Right cardiac atrium (tissue), 5 donors: ENCODE results near the gene ZNF366. TPM values are rescaled to one million over a fixed set of nuclear protein-coding genes. Genes with fewer than 3 reads are reported as not detected.
A peak's percentile ranks its signal among the peaks of the same experiment; 100 is the strongest.

Source experiments
- ATAC-seq, 2 donors: fragments of 200-7000 bp; cut with Tn5 transposase; one replicate each; pipeline versions ENCODE4 v1.8.0 to v1.9.1; 2020; ENCODE audit warnings: moderate library complexity in 2 of 2, mild to moderate bottlenecking in 1 of 2
- DNase-seq, 3 donors: peaks; one replicate each; pipeline ENCODE4 v3.0.0-alpha.2; 2020
- H3K27ac ChIP-seq: one replicate; pipeline ENCODE4 v1.5.1; 2013; ENCODE audit warnings: mild to moderate bottlenecking, low read length, control low read depth, moderate library complexity
- H3K27me3 ChIP-seq: one replicate; pipeline ENCODE4 v1.6.1; 2013; ENCODE audit not compliant: control insufficient read depth, insufficient read depth
- H3K4me1 ChIP-seq: one replicate; pipeline ENCODE4 v1.6.1; 2013; ENCODE audit warnings: low read length; ENCODE audit not compliant: control insufficient read depth, insufficient read depth
- H3K4me3 ChIP-seq: one replicate; pipeline ENCODE4 v1.5.1; 2013; ENCODE audit warnings: low read length, control low read depth
- H3K9me3 ChIP-seq: one replicate; pipeline ENCODE4 v1.6.1; 2013; ENCODE audit warnings: low read length; ENCODE audit not compliant: control insufficient read depth
- WGBS: extraction: QIAGEN DNeasy Blood & Tissue Kit; methylation state at CpG from one replicate; pipeline ENCODE4 v1.1.7; 2013; 5-methylcytosine and 5-hydroxymethylcytosine counted together
- intact Hi-C, 4 donors: fragments of 100-400 bp; cut with DNase I; formaldehyde crosslinking; loops; one replicate each; pipeline versions ENCODE4 v1.11.0 to v1.14.0; 2022 to 2023
- polyA plus RNA-seq: library from polyadenylated mRNA; stranded (reverse); fragments of 200-250 nt; gene quantifications from one replicate; pipeline ENCODE4 v1.2.3, GENCODE V29; 2013
- total RNA-seq, 4 donors: library from RNA; stranded (reverse); fragmentation: NEBNext Ultra II Directional; extraction: Animal tissue kit (Norgen Biotek cat#: 25700); gene quantifications; one replicate each; pipeline ENCODE4 v1.2.1, GENCODE V29; 2021
- donor health status: healthy with polysubstance abuse.
- donor health status: DM: no; HTN: yes; CAD: no.
- donor health status: DM: no; HTN: no; CAD: no.
- donor health status: DM: no; HTN: yes; CAD: no; lungs with severe emphysema.
- donor health status: DM: yes; HTN: yes; CAD: no.

ZNF366 gene
- total and polyA plus RNA-seq, 5 donors: 2.5 to 8.1 (median 5.4) TPM

DNA sequence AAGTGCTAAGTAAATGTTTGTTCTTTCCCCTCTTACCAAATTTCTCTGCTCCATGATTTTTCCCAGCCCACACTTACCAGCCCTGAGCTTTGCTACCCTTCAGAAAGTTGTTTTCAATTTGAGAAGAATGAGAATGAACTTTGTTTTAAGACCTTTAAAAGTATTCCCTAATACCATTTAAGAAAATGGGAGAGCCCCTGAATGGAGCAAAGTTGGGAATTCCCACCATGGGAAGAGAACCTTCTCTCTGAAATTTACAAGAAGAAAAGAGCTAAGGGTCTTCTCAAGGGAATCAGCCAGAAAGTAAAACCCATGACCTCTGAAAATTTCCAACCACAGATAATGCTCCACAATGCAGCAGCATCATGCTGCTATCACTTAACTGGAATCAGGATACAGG is 17.7 kb downstream of the ZNF366 start:
- no peak for DNase-seq
- no peaks in the 10 kb centered on the region for H3K9me3 ChIP-seq
- H3K27me3 ChIP-seq: no peaks in the 10 kb centered on the region
- no peak for ATAC-seq
- no peak overlapping the region for H3K4me3 ChIP-seq
- H3K4me1 ChIP-seq: peaks cover 5% of the 10 kb centered on the region
- intact Hi-C loops: no loop called here
- no peak overlapping the region for H3K27ac ChIP-seq

DNA sequence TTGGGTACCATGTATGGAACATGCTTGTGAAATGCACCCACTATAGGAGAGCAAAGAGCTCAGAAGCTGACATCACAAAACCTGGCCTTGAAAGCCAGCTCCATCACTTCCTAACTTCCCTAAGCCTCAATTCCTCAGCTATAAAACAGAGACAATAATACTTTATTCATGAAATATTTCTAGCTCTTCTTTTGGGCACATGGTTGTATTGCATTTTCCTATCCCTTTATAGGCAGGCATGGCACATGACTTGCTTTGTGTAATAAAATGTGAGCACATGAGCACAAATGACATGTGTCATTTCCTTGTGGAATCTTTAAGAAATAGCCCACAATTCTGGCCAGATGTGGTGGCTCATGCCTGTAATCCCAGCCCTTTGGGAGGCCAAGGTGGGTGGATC is 18.5 kb downstream of the ZNF366 start:
- no peak overlapping the region for H3K4me3 ChIP-seq
- no peak for ATAC-seq
- no peaks in the 10 kb centered on the region for H3K9me3 ChIP-seq
- H3K27ac ChIP-seq: no peak overlapping the region
- intact Hi-C loops: no loop called here
- H3K27me3 ChIP-seq: no peaks in the 10 kb centered on the region
- DNase-seq: no peak
- H3K4me1 ChIP-seq: peaks cover 5% of the 10 kb centered on the region

DNA sequence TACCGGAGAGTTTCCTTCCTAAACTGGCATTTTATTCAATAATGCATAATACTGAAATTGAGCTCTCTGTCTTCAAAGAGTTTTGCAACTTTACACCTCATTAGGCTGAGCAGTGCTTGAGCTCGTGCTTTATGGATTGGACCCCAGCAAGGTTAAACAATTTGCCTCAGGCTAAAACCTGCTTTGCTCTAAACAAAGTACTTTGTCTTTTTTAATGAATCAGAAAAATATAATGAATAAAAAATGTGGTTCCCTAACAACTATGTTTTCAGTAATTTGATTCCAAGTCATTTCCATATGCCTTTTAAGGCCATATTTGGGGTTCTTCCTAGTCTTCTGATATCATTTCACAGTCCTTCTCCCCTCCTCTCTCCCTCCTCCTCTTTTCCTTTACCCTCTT is 20.0 kb downstream of the ZNF366 start:
- Histone ChIP-seq H3K4me1 (peaks cover 5% of the 10 kb centered on the region), H3K27ac (no peak overlapping the region), H3K9me3 (no peaks in the 10 kb centered on the region), H3K4me3 (no peak overlapping the region), H3K27me3 (no peaks in the 10 kb centered on the region)
- DNase-seq (no peak), ATAC-seq (no peak)
- 94% methylated on average over 2 of the region's 2 CpGs for WGBS
- intact Hi-C loops: no loop called here

DNA sequence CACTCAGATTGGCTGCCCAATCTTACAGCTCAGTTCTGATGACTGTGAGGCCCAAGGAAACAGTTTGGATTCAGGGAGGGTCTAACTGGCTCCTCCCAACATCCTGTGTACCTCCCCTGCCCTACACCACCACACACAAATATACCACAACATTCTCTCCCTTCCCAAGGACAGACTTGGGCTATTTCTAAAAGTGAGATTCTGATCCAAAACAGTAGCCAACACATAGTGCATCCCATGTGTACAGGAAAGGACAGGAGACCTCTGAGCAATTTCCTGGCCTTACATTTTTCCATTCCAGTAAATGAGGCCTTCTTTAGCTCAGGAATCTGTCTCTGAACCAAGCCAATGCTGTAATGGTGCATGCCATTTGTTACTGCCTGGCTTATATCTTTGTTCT is 20.8 kb downstream of the ZNF366 start:
- H3K4me1 ChIP-seq: peaks cover 5% of the 10 kb centered on the region
- H3K27ac ChIP-seq: no peak overlapping the region
- no peaks in the 10 kb centered on the region for H3K9me3 ChIP-seq
- intact Hi-C loops: no loop called here
- H3K4me3 ChIP-seq: no peak overlapping the region
- DNase-seq (no peak), ATAC-seq (peak; percentile 64 to 92)
- no peaks in the 10 kb centered on the region for H3K27me3 ChIP-seq

- peaks cover 5% of the 10 kb centered on the region for H3K4me1 ChIP-seq
- no peaks in the 10 kb centered on the region for H3K9me3 ChIP-seq
- 75% methylated on average over 6 of the region's 6 CpGs for WGBS
- no peak for ATAC-seq
- no peak for DNase-seq
- H3K27me3 ChIP-seq: no peaks in the 10 kb centered on the region
- intact Hi-C loops: no loop called here
- H3K4me3 ChIP-seq: no peak overlapping the region
- no peak overlapping the region for H3K27ac ChIP-seq
Observed at GRCh38 chr5:72485430-72485974, 21.7 kb downstream of the ZNF366 start.

DNA sequence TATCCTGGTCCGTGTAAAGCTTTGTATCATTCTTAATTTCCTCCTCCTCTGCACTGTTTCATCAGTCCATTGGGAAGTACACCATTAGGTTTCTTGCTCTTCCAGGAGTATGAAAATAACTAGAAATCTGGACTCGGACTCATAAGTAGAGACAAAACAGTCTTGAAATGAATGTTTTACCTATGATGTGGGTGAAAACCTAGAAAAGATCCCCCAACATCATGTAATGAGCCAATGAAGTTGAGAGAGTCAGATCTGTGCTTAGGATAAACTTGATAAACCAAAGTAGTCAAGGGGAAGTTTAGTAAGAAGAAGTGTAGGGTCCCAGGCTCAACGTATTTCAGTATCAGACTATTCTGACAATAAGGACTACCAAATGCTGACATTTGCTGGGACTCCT is 25.2 kb downstream of the ZNF366 start:
- intact Hi-C loops: no loop called here
- Histone ChIP-seq H3K4me1 (peaks cover 5% of the 10 kb centered on the region), H3K27me3 (no peaks in the 10 kb centered on the region), H3K4me3 (no peak overlapping the region), H3K9me3 (no peaks in the 10 kb centered on the region), H3K27ac (no peak overlapping the region)
- no peak for ATAC-seq
- 78% methylated on average over 3 of the region's 3 CpGs for whole genome bisulfite sequencing
- DNase-seq: no peak

DNA sequence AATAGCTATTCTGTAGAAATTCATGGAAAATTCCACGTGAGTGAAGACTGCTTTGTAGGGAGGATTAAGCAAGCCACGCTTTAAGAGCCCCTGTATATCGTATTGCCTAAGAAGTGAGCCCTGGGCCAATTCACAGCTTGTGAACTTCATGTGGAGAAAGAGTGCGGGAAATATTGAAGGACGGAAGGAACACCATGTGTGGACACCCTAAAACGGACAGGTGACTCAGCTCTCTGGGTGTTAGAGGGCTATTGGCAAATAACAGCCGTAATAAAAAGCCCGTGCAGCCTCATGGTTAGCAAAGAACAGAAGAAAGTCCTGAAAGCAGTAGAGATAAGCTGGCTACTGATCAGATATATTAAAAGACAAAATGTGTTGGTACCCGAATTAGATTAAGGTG is 26.4 kb downstream of the ZNF366 start:
- H3K27ac ChIP-seq: no peak overlapping the region
- H3K9me3 ChIP-seq: no peaks in the 10 kb centered on the region
- peaks cover 2% of the 10 kb centered on the region for H3K4me1 ChIP-seq
- ATAC-seq (no peak), DNase-seq (no peak)
- intact Hi-C loops: no loop called here
- WGBS: 87% methylated on average over 9 of the region's 9 CpGs
- no peak overlapping the region for H3K4me3 ChIP-seq
- H3K27me3 ChIP-seq: no peaks in the 10 kb centered on the region

DNA sequence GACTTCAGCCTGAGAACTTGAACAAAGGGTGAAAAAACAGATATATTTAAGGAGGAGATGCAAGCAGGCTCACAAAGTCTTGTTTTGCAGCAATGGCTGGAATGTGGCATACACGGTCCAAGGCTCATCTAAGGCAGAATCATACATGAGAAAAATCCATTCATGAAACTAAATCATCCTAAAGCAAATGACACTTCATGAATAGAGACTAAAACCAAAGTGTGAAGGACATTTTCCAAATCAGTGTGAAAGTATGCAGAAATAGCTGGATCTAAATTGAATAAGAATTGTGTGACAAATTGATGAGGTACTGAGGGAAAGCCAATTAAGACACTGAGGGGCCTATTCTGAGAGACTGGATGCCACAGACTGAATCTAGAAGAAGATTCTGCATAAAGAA is 27.3 kb downstream of the ZNF366 start:
- 91% methylated on average over 1 of the region's 1 CpG for WGBS
- Histone ChIP-seq H3K27ac (no peak overlapping the region), H3K4me3 (no peak overlapping the region), H3K9me3 (no peaks in the 10 kb centered on the region), H3K27me3 (no peaks in the 10 kb centered on the region), H3K4me1 (peaks cover 2% of the 10 kb centered on the region)
- intact Hi-C loops: no loop called here
- DNase-seq (no peak), ATAC-seq (no peak)

GRCh38 chr5:72478684-72479083 is 28.5 kb downstream of the ZNF366 start:
- no peak overlapping the region for H3K4me3 ChIP-seq
- DNase-seq (no peak), ATAC-seq (peak; percentile 56 to 65)
- H3K9me3 ChIP-seq: no peaks in the 10 kb centered on the region
- no peak overlapping the region for H3K27ac ChIP-seq
- peaks cover 2% of the 10 kb centered on the region for H3K4me1 ChIP-seq
- no peaks in the 10 kb centered on the region for H3K27me3 ChIP-seq
- WGBS: 55% methylated on average over 1 of the region's 1 CpG
- intact Hi-C loops: no loop called here

- H3K4me1 ChIP-seq: peaks cover 2% of the 10 kb centered on the region
- no peaks in the 10 kb centered on the region for H3K9me3 ChIP-seq
- H3K4me3 ChIP-seq: no peak overlapping the region
- DNase-seq (no peak), ATAC-seq (no peak)
- no peak overlapping the region for H3K27ac ChIP-seq
- H3K27me3 ChIP-seq: no peaks in the 10 kb centered on the region
- intact Hi-C loops: no loop called here
Observed at GRCh38 chr5:72478276-72478675, 28.9 kb downstream of the ZNF366 start.

DNA sequence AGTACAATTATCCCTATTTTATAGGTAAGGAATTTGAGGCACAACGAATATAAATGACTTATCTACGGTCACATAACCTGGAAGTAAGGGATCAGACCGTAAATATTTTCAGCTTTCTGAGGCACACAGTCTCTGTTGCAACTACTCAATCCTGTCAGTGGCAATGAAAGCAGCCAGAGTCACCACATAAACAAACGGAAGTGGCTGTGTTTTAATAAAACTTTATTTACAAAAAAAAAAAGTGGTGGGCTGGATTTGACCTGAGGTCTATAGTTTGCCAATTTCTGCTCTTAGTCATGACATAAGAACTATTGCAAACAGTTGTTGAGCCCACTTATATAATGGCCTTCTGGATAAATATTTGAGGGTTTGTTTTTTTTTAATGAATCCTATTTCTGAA is 29.6 kb downstream of the ZNF366 start:
- Histone ChIP-seq H3K27me3 (no peaks in the 10 kb centered on the region), H3K4me1 (peaks cover 2% of the 10 kb centered on the region), H3K27ac (no peak overlapping the region), H3K9me3 (no peaks in the 10 kb centered on the region), H3K4me3 (no peak overlapping the region)
- 91% methylated on average over 4 of the region's 4 CpGs for WGBS
- ATAC-seq (no peak), DNase-seq (no peak)
- intact Hi-C loops: no loop called here

DNA sequence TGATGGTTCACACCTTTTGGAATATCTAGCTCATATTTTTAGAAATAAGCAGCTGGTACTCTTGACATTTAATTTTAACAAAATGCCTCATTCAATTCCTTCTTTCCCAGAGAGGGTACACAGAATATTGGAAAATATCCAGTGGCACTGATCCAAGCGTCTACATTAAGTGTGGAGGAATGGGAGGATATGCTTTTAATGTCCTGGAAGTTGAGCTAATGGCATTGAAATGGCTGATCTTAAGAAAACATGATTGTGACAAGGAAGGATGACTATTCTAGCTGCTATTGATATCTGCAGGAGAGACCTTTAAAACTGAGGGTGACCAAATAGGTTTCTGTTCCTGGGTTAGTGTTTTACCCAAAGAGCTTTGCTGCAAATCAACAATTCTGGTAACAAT is 30.0 kb downstream of the ZNF366 start:
- no peak overlapping the region for H3K4me3 ChIP-seq
- H3K9me3 ChIP-seq: no peaks in the 10 kb centered on the region
- 52% methylated on average over 1 of the region's 1 CpG for WGBS
- intact Hi-C loops: no loop called here
- no peak for ATAC-seq
- no peaks in the 10 kb centered on the region for H3K27me3 ChIP-seq
- peaks cover 2% of the 10 kb centered on the region for H3K4me1 ChIP-seq
- no peak overlapping the region for H3K27ac ChIP-seq
- no peak for DNase-seq
